BJ (cell line): Measurements from ENCODE around the gene AGL. TPM values are rescaled to one million over a fixed set of nuclear protein-coding genes. Genes with fewer than 3 reads are reported as not detected.

Experiments
- CTCF ChIA-PET: fragments of 350-600 bp; formaldehyde crosslinking; extraction: SDS; loops from one replicate; lab custom pipeline; 2021; ENCODE audit warnings: antibody characterized with exemption, inconsistent platforms; lab: Yijun Ruan, JAX
- POLR2A ChIA-PET: fragments of 300-600 bp; sonication (Branson Sonifier 250); formaldehyde crosslinking; extraction: SDS; loops from one replicate; lab custom pipeline; 2021; ENCODE audit warnings: antibody characterized with exemption; lab: Charles Lee
- DNase-seq: peaks from one replicate; pipeline ENCODE4 v3.0.0-alpha.2; 2011; ENCODE audit warnings: low read depth
- H3K27me3 ChIP-seq: 2 replicates; pipeline ENCODE4 v1.6.0; 2011; ENCODE audit warnings: low read length; ENCODE audit not compliant: control insufficient read depth, insufficient read depth
- H3K36me3 ChIP-seq: 2 replicates; pipeline ENCODE4 v1.5.1; 2011; ENCODE audit warnings: low read length; ENCODE audit not compliant: control insufficient read depth, insufficient read depth
- H3K4me3 ChIP-seq: 2 replicates; pipeline ENCODE4 v1.5.1; 2011; ENCODE audit warnings: low read depth, mild to moderate bottlenecking, control low read depth, low read length
- polyA plus RNA-seq: library from polyadenylated mRNA; depleted of rRNA; stranded (reverse); fragments of >200 nt; gene quantifications from 2 replicates; pipeline ENCODE4 v1.2.3, GENCODE V29; 2011
- TF ChIP-seq, protein P1 (sequence below): IDR thresholded peaks from 2 replicates; pipeline ENCODE4 v1.5.1; 2011; ENCODE audit warnings: low read depth, mild to moderate bottlenecking, control low read depth, inconsistent platforms, low read length, moderate library complexity; ENCODE audit not compliant: insufficient read depth

AGL gene
- polyA plus RNA-seq, 1 experiment = 1.6 TPM

DNA sequence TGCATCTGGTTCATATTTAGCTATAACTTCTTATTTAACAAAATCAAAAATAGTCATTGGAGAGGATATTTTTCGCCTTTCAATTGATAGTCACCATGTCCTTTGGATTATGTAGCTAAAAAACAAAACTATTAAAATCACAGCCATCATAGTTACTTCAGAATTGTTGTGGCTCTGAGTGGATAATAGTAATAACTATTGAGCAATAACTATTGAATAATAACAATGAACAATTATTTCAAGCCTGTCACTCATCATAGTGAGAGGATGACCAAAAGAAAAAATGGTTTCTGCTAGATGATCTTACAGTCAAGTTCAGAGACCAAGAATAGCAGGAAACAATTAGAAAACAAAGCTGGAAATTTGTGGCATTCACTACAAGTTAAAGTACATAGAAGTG, 38.4 kb upstream of the AGL start:
- ChIA-PET CTCF (interaction anchor here (0.7 to 1.3 kb wide), 2 partner anchors 13 to 648 kb away, joined by 3 to 4 read pairs; no protein-coding TSS in a partner anchor), POLR2A (no interaction called here)
- H3K36me3 ChIP-seq = no peaks in the 10 kb centered on the region
- H3K4me3 ChIP-seq = no peak overlapping the region
- H3K27me3 ChIP-seq = no peaks in the 10 kb centered on the region
- DNase-seq = no peak
- TF ChIP-seq, protein P1, sequence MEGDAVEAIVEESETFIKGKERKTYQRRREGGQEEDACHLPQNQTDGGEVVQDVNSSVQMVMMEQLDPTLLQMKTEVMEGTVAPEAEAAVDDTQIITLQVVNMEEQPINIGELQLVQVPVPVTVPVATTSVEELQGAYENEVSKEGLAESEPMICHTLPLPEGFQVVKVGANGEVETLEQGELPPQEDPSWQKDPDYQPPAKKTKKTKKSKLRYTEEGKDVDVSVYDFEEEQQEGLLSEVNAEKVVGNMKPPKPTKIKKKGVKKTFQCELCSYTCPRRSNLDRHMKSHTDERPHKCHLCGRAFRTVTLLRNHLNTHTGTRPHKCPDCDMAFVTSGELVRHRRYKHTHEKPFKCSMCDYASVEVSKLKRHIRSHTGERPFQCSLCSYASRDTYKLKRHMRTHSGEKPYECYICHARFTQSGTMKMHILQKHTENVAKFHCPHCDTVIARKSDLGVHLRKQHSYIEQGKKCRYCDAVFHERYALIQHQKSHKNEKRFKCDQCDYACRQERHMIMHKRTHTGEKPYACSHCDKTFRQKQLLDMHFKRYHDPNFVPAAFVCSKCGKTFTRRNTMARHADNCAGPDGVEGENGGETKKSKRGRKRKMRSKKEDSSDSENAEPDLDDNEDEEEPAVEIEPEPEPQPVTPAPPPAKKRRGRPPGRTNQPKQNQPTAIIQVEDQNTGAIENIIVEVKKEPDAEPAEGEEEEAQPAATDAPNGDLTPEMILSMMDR = no peak

DNA sequence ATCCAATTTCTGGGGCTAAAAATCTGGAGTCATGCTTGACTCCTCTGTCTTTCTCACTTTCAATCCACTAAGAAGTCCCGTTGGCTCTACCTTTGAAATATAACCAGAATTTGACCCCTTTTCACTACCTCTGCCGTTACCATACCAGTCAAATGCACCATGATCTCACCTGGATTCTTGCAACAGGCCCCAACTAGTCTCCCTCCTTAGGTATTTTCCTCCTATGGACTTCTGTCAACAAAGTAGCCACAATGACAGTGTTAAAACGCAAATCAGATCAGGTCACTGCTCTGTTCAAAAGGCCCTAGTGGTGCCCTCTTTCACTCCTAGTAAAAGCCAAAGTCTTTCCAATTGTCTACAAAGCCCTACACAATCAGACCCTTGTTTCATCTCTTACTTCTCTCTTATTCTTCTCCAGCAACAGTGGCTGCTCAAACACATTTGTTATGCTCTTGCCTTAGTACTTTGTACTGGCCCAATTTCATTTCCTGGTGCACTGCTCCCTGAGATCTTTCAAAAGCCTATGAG, 35.7 kb upstream of the AGL start:
- ChIA-PET POLR2A (interaction anchor here (0.6 kb wide), 1 partner anchor 10 kb away, joined by 3 read pairs; no protein-coding TSS in a partner anchor), CTCF (no interaction called here)
- H3K4me3 ChIP-seq = no peak overlapping the region
- no peaks in the 10 kb centered on the region for H3K36me3 ChIP-seq
- TF ChIP-seq, protein P1 = no peak
- no peak for DNase-seq
- H3K27me3 ChIP-seq = peaks cover 2% of the 10 kb centered on the region; the same call in 1 of the 2 replicates

DNA sequence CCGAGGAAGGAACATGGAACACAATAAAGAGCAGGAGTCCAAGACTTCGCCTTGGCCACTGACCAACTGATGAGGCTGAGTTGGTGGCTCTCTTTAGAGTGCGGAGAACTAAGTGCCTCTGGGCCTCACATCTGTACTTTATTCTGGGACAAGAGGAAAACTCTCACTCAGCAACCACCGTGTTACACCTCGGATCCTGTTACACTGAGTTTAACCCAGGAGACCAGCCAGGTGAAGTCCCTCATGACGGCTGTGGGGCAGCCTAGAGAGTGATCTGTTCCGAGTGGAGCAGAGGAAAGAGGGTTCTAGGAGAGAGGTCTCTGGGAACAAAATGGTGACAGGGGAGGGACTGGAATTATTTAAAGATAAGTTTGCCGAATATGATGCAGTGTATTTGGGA, 33.5 kb upstream of the AGL start:
- CTCF ChIA-PET = interaction anchor here (0.8 kb wide), 1 partner anchor 114 kb away, joined by 3 read pairs; no protein-coding TSS in a partner anchor
- Histone ChIP-seq H3K4me3 (no peak overlapping the region), H3K27me3 (peaks cover 2% of the 10 kb centered on the region; the same call in 1 of the 2 replicates), H3K36me3 (no peaks in the 10 kb centered on the region)
- TF ChIP-seq, protein P1 = no peak
- POLR2A ChIA-PET = no interaction called here
- no peak for DNase-seq

DNA sequence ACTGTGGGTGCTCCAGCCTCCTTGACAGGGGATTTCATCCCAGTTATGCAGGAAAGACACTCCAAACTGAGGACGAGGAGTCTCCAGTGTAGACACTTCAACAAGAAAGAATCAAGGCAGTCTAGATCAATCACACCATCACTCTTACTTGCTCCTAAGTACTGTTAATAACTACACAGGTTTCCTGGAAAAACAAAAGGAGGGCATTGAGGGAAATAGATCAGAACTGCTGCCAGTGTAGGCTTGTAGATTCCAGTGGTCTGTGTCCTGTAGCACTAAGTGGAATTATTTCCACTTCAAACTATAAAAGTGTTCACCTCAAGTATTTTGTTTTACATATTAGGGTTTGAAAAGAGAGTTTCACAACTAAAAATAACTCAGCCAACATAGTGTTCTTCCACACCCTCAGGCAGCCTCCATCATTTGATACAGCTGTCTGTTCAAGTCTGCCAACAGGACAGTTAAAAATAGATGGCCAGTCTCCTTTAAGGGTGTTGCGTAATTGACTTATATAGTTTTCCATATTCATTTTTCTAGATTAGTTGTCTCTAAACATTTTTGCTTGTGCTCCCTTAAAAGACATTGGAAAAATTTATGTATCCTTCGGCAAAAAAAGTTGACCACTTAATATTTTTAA, 32.0 kb upstream of the AGL start:
- POLR2A ChIA-PET = no interaction called here
- TF ChIP-seq, protein P1 = no peak
- DNase-seq = no peak
- no peak overlapping the region for H3K4me3 ChIP-seq
- H3K36me3 ChIP-seq = no peaks in the 10 kb centered on the region
- peaks cover 2% of the 10 kb centered on the region; the same call in 1 of the 2 replicates for H3K27me3 ChIP-seq
- CTCF ChIA-PET = no interaction called here

DNA sequence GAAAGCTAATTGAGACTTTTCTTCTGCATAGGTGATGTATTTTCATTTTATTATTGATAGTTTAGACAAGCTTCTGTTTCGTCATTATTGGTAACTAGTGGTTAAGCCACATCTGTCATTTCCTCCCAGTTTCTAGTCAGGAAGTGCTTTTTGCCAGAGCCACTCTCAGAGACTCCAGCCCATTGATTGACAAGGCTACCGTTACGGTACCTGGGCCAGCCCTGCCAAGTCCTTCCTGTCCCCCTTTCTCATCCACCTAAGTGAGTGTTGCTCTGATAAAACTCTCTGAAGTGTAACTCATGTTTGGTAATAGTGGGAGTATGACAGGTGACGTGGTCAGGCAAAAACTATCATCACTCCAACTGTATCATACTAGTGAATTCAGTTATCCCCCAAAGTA, 29.6 kb upstream of the AGL start:
- ChIA-PET POLR2A (no interaction called here), CTCF (no interaction called here)
- Histone ChIP-seq H3K4me3 (no peak overlapping the region), H3K36me3 (no peaks in the 10 kb centered on the region), H3K27me3 (peaks cover 2% of the 10 kb centered on the region; the same call in 1 of the 2 replicates)
- no peak for DNase-seq
- TF ChIP-seq, protein P1 = no peak
